GM12878 (cell line): ENCODE measurements around the gene HAS3.

Source experiments
- CBFB ChIP-seq: IDR thresholded peaks from 2 replicates; pipeline ENCODE4 v1.6.1; 2016; ENCODE audit warnings: antibody characterized with exemption, low read depth
- ESRRA ChIP-seq: IDR thresholded peaks from 2 replicates; pipeline ENCODE4 v1.6.1; 2012; ENCODE audit warnings: mild to moderate bottlenecking, low read length, improper control_type of control experiment
- EZH2 ChIP-seq: IDR thresholded peaks from 2 replicates; pipeline ENCODE4 v1.6.1; 2012; ENCODE audit warnings: low read depth, mild to moderate bottlenecking, control low read depth, inconsistent platforms, low read length, borderline replicate concordance; ENCODE audit not compliant: control insufficient read depth
- LARP7 ChIP-seq: fragments of 450-650 bp; IDR thresholded peaks from 2 replicates; pipeline ENCODE4 v1.6.1; 2017; ENCODE audit warnings: mild to moderate bottlenecking
- POLR2AphosphoS2 ChIP-seq: IDR thresholded peaks from 2 replicates; pipeline ENCODE4 v1.6.1; 2011; ENCODE audit warnings: low read depth, mild to moderate bottlenecking, low read length, improper control_type of control experiment, moderate library complexity
- TF ChIP-seq, protein P1 (sequence below), 3 experiments: IDR thresholded peaks in 2 of 3; conservative IDR thresholded peaks in 1 of 3; 2 replicates each; pipeline ENCODE4 v1.5.1; 2011; ENCODE audit warnings: low read depth in 3 of 3, low read length in 3 of 3, mild to moderate bottlenecking in 3 of 3, control low read depth in 2 of 3, moderate library complexity in 2 of 3, inconsistent platforms in 1 of 3, mixed read lengths in 1 of 3; ENCODE audit not compliant: control insufficient read depth in 2 of 3, insufficient read depth in 1 of 3; ENCODE audit errors: extremely low read depth in 1 of 3

DNA sequence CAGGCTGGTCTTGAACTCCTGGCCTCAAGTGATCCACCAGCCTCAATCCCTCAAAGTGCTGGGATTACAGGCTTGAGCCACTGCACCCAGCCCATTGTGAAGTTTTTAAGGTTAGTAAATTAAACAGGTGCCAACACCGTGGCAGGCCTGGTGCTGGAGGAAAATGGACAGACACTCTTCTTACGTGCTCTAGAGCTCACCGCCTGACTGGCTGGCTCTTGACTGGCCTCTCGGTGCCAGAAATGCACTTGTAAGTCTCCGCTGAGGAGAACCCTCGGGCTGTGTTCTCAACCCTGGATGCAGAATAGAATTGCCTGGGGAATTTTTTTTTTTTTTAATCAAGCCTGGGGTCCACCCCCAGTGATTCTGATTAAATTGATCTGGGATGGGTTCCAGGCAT lies 10.3 kb upstream of the HAS3 start:
- no peak for TF ChIP-seq LARP7
- no peak for TF ChIP-seq POLR2AphosphoS2
- TF ChIP-seq, protein P1, sequence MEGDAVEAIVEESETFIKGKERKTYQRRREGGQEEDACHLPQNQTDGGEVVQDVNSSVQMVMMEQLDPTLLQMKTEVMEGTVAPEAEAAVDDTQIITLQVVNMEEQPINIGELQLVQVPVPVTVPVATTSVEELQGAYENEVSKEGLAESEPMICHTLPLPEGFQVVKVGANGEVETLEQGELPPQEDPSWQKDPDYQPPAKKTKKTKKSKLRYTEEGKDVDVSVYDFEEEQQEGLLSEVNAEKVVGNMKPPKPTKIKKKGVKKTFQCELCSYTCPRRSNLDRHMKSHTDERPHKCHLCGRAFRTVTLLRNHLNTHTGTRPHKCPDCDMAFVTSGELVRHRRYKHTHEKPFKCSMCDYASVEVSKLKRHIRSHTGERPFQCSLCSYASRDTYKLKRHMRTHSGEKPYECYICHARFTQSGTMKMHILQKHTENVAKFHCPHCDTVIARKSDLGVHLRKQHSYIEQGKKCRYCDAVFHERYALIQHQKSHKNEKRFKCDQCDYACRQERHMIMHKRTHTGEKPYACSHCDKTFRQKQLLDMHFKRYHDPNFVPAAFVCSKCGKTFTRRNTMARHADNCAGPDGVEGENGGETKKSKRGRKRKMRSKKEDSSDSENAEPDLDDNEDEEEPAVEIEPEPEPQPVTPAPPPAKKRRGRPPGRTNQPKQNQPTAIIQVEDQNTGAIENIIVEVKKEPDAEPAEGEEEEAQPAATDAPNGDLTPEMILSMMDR (IDR thresholded peaks at IDR 0.05 in 2 of 3, conservative IDR thresholded peaks at IDR 0.05 in 1 of 3; ENCODE audit: control insufficient read depth in 2 of 3, extremely low read depth in 1 of 3, insufficient read depth in 1 of 3, low read depth in 3 of 3, low read length in 3 of 3): no peak
- no peak for TF ChIP-seq EZH2
- TF ChIP-seq ESRRA: no peak
- TF ChIP-seq CBFB: no peak
